GM12872 (cell line): Measurements from ENCODE around the gene ELAC2.

Experiments used
- CTCF ChIP-seq: IDR thresholded peaks from 3 replicates; pipeline ENCODE4 v1.5.1; 2011; ENCODE audit warnings: low read depth, mild to moderate bottlenecking, low read length, moderate library complexity; ENCODE audit not compliant: insufficient read depth

Gene ELAC2

GRCh38 chr17:13029340-13029739 is 11.5 kb upstream of the ELAC2 start:
- no peak for TF ChIP-seq CTCF

GRCh38 chr17:13027246-13027645 is 9.4 kb upstream of the ELAC2 start:
- TF ChIP-seq CTCF, result no peak

GRCh38 chr17:13025687-13026086 is 7.9 kb upstream of the ELAC2 start:
- TF ChIP-seq CTCF, result no peak

GRCh38 chr17:13025258-13025627 is 7.4 kb upstream of the ELAC2 start:
- no peak for TF ChIP-seq CTCF

- peak; percentile 98 for TF ChIP-seq CTCF
Measured at GRCh38 chr17:13024526-13025257, 6.9 kb upstream of the ELAC2 start.

- TF ChIP-seq CTCF, result no peak
Measured at GRCh38 chr17:13024016-13024415, 6.2 kb upstream of the ELAC2 start.

- TF ChIP-seq CTCF, result no peak
Measured at GRCh38 chr17:13016881-13017654, 759 bp downstream of the ELAC2 start.
